GM12801 (cell line): ENCODE measurements around the gene FBRS.

Source experiments
- CTCF ChIP-seq: IDR thresholded peaks from one replicate; pipeline ENCODE4 v1.5.1; 2011; ENCODE audit warnings: control low read depth; ENCODE audit not compliant: insufficient read length; ENCODE audit errors: extremely low read depth

Gene FBRS

GRCh38 chr16:30720086-30720485, 61.9 kb downstream of the FBRS start:
- TF ChIP-seq CTCF, result no peak
